HepG2 (cell line): Measurements from ENCODE around the gene CROCC. TPM values are rescaled to one million over a fixed set of nuclear protein-coding genes. Genes with fewer than 3 reads are reported as not detected.

ENCODE experiments used
- ATAC-seq: fragments of 200-7000 bp; cut with Tn5 transposase; 3 replicates; pipeline ENCODE4 v1.9.1; 2020; ENCODE audit warnings: mild to moderate bottlenecking, moderate library complexity
- BruUV-seq: library from RNA; stranded (reverse); fragments of 400-500 nt; replicated peaks from 2 replicates; lab custom pipeline; 2021; lab: Mats Ljungman, UMichigan
- CTCF ChIA-PET: fragments of 300-600 bp; formaldehyde crosslinking; extraction: SDS; loops from one replicate; lab custom pipeline; 2021; ENCODE audit warnings: low total read pairs, inconsistent platforms, low intra/inter-chr PET ratio; lab: Yijun Ruan, JAX
- POLR2A ChIA-PET: fragments of 350-600 bp; sonication (Branson Sonifier 250); formaldehyde crosslinking; loops from one replicate; lab custom pipeline; 2020; ENCODE audit warnings: antibody characterized with exemption, inconsistent platforms; lab: Yijun Ruan, JAX
- DNase-seq: peaks from one replicate; pipeline ENCODE4 v3.0.0-alpha.2; 2015; ENCODE audit warnings: low spot score
- FAIRE-seq: peaks from 3 replicates; lab custom pipeline; 2011; peaks lifted over from hg19 to GRCh38; lab: Jason Lieb, UNC
- H2AFZ ChIP-seq: one replicate; pipeline ENCODE4 v1.6.1; 2011; ENCODE audit warnings: low read length, inconsistent platforms
- H3K27ac ChIP-seq: fragments of 300-600 bp; 3 replicates; pipeline ENCODE4 v1.8.0; 2011; ENCODE audit warnings: mixed run types, mild to moderate bottlenecking, mixed read lengths, low read length, inconsistent platforms; ENCODE audit not compliant: insufficient read depth; ENCODE audit errors: extremely low read length
- H3K27me3 ChIP-seq, 2 experiments: fragments of 200-600 bp in 1 of 2; 2 replicates in 1 of 2; 3 replicates in 1 of 2; pipeline versions ENCODE4 v1.6.0 to v1.8.0; 2011; ENCODE audit warnings: low read length in 2 of 2, mild to moderate bottlenecking in 2 of 2, moderate library complexity in 2 of 2, inconsistent platforms in 1 of 2; ENCODE audit not compliant: insufficient read depth in 2 of 2, control insufficient read depth in 1 of 2
- H3K36me3 ChIP-seq, 2 experiments: fragments of 200-600 bp in 1 of 2; replicated peaks in 1 of 2; 2 replicates in 1 of 2; 3 replicates in 1 of 2; pipeline versions ENCODE4 v1.5.1 to v1.8.0; 2011; ENCODE audit warnings: low read length in 2 of 2, inconsistent platforms in 1 of 2; ENCODE audit not compliant: insufficient read depth in 2 of 2, control insufficient read depth in 1 of 2
- H3K4me1 ChIP-seq: 2 replicates; pipeline ENCODE4 v1.5.1; 2012; ENCODE audit warnings: low read length, inconsistent platforms; ENCODE audit not compliant: insufficient read depth
- H3K4me2 ChIP-seq: 2 replicates; pipeline ENCODE4 v1.6.0; 2011; ENCODE audit warnings: low read depth, low read length, inconsistent platforms
- H3K4me3 ChIP-seq, 3 experiments: fragments of 200-600 bp in 1 of 3; sonication (generic), shearing (Covaris generic) in 1 of 3; replicated peaks in 1 of 3; 2 replicates each; pipeline ENCODE4 v1.5.1; 2011 to 2016; ENCODE audit warnings: low read length in 3 of 3, inconsistent platforms in 2 of 3, low read depth in 2 of 3, mild to moderate bottlenecking in 2 of 3, control low read depth in 1 of 3, mixed read lengths in 1 of 3; ENCODE audit not compliant: insufficient read depth in 1 of 3
- H3K79me2 ChIP-seq: one replicate; pipeline ENCODE4 v1.6.1; 2011; ENCODE audit warnings: low read length, inconsistent platforms; ENCODE audit not compliant: insufficient read depth
- H3K9ac ChIP-seq: 2 replicates; pipeline ENCODE4 v1.6.0; 2011; ENCODE audit warnings: mild to moderate bottlenecking, low read depth, low read length, inconsistent platforms; ENCODE audit not compliant: insufficient read depth
- H3K9me3 ChIP-seq: 2 replicates; pipeline ENCODE4 v1.5.1; 2012; ENCODE audit warnings: mild to moderate bottlenecking, low read length
- H4K20me1 ChIP-seq: 2 replicates; pipeline ENCODE4 v1.6.0; 2011; ENCODE audit warnings: inconsistent platforms, mild to moderate bottlenecking, low read length, moderate library complexity; ENCODE audit not compliant: insufficient read depth
- CREBL2 ChIP-seq: sonication (generic); formaldehyde crosslinking; IDR thresholded peaks from 2 replicates; pipeline ENCODE4 v1.8.1; 2023; ENCODE audit warnings: missing genetic modification reagents, mild to moderate bottlenecking, borderline replicate concordance
- MED8 ChIP-seq: sonication (generic); formaldehyde crosslinking; IDR thresholded peaks from 2 replicates; pipeline ENCODE4 v1.8.1; 2023; ENCODE audit warnings: mild to moderate bottlenecking, missing genetic modification reagents; ENCODE audit not compliant: insufficient replicate concordance
- POGZ ChIP-seq: sonication (generic); formaldehyde crosslinking; IDR thresholded peaks from 2 replicates; pipeline ENCODE4 v1.4.0; 2020; ENCODE audit warnings: mild to moderate bottlenecking, missing genetic modification reagents
- ZFP1 ChIP-seq: IDR thresholded peaks from 2 replicates; pipeline ENCODE4 v1.6.1; 2016
- ZHX2 ChIP-seq, 2 experiments: sonication (generic) in 1 of 2; formaldehyde crosslinking in 1 of 2; IDR thresholded peaks; 2 replicates each; pipeline versions ENCODE4 v1.6.1 to v1.9.0; 2014 to 2022; ENCODE audit warnings: antibody characterized with exemption in 1 of 2, borderline replicate concordance in 1 of 2, inconsistent platforms in 1 of 2, low read depth in 1 of 2, missing genetic modification reagents in 1 of 2
- ZNF292 ChIP-seq: sonication (generic); formaldehyde crosslinking; IDR thresholded peaks from 2 replicates; pipeline ENCODE4 v1.8.1; 2022; ENCODE audit warnings: mild to moderate bottlenecking, low read depth, missing genetic modification reagents, borderline replicate concordance
- ZNF768 ChIP-seq: sonication (generic); formaldehyde crosslinking; IDR thresholded peaks from 2 replicates; pipeline ENCODE4 v1.4.0; 2020; ENCODE audit warnings: missing genetic modification reagents
- ZNF770 ChIP-seq: sonication (generic); formaldehyde crosslinking; IDR thresholded peaks from 2 replicates; pipeline ENCODE4 v1.5.0; 2020; ENCODE audit warnings: mild to moderate bottlenecking, missing genetic modification reagents
- WGBS: methylation state at CpG from one replicate; pipeline ENCODE4 v1.1.6; 2017; ENCODE audit warnings: low lambda C conversion rate; 5-methylcytosine and 5-hydroxymethylcytosine counted together
- in situ Hi-C: cut with HindIII; loops from 2 replicates; pipeline ENCODE4 v1.10.0; 2017; ENCODE audit warnings: low pct_unique_long_range_greater_than_20kb; ENCODE audit not compliant: extremely low pct_ligation_motif_present
- intact Hi-C: fragments of 100-400 bp; cut with micrococcal nuclease; formaldehyde crosslinking; loops from one replicate; pipeline ENCODE4 v1.10.0; 2022; ENCODE audit not compliant: unreplicated experiment
- polyA plus RNA-seq, 8 experiments: library from polyadenylated mRNA; depleted of rRNA in 3 of 8; stranded (reverse) in 7 of 8; unstranded in 1 of 8; fragments of >200 nt; fragmentation: Illumina TruSeq in 4 of 8; extraction: Trizol in 4 of 8; gene quantifications; 2 replicates each; pipeline versions ENCODE4 v1.2.1 to v1.2.3, GENCODE V29; 2011 to 2016; ENCODE audit warnings: low read depth in 4 of 8, missing spikeins in 1 of 8, mixed read lengths in 1 of 8; ENCODE audit not compliant: insufficient read depth in 1 of 8
- total RNA-seq, 5 experiments: library from RNA; depleted of rRNA; stranded (reverse); fragments of >200 nt; fragmentation: Illumina TruSeq; extraction: Trizol; gene quantifications; 2 replicates each; pipeline ENCODE4 v1.2.3, GENCODE V29; 2016; ENCODE audit warnings: low read depth in 1 of 5

The CROCC gene
- total and polyA plus RNA-seq, 2 of the 13 experiments (the other 11 are each of a cell fraction or from before 2014, with no cell fraction given), result 7.8 to 15.5 TPM

- H4K20me1 ChIP-seq, result no peaks in the 10 kb centered on the region
- H3K4me1 ChIP-seq, result peaks cover 33% of the 10 kb centered on the region
- no peaks in the 10 kb centered on the region for H3K9me3 ChIP-seq
- WGBS, result 96% methylated on average over 13 of the region's 15 CpGs
- ATAC-seq (no peak), FAIRE-seq (no peak), DNase-seq (no peak)
- in situ Hi-C loops, result no loop called here
- TF ChIP-seq ZNF292 (CRISPR knock-in tag) (no peak), POGZ (CRISPR knock-in tag) (no peak), CREBL2 (no peak), ZFP1 (CRISPR knock-in tag) (no peak), ZNF768 (peak; percentile 76)
- H2AFZ ChIP-seq, result no peak overlapping the region
- CTCF ChIA-PET, result no interaction called here
- H3K27ac ChIP-seq, result no peak overlapping the region
- no peak overlapping the region for H3K9ac ChIP-seq
- H3K27me3 ChIP-seq, result no peaks in the 10 kb centered on the region
- no peaks in the 10 kb centered on the region for H3K79me2 ChIP-seq
- peaks cover 1 to 13% of the 10 kb centered on the region in 2 experiments; a peak in 1 of 5 replicates for H3K36me3 ChIP-seq
- no peak overlapping the region for H3K4me2 ChIP-seq
- BruUV-seq, result no TSS peak
- intact Hi-C loops, result no loop called here
- POLR2A ChIA-PET, result no interaction called here
- no peak overlapping the region for H3K4me3 ChIP-seq
Measured at GRCh38 chr1:17008208-17008855, 86.6 kb downstream of the CROCC start.

DNA sequence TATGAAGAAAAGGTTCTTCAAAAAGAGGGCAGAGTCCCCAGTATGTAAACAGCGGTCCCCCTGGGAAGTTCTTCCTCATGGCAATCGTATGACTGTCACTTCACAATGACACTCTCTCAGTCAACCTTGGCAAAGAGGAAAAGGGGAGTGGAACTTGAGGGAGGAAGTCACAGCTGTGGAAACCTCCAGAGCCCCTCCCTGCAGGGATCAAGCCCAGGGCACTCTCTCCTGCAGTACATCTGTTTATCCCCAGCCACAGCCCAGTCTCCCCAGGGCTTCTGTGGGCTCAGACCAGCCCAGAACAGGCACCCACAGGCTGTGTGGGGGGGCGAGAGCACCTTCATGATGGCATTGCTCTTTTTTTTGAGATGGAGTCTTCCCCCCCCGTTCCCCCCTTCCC, 88.0 kb downstream of the CROCC start:
- H3K27ac ChIP-seq, result no peak overlapping the region
- H4K20me1 ChIP-seq, result no peaks in the 10 kb centered on the region
- H3K9ac ChIP-seq, result no peak overlapping the region
- CTCF ChIA-PET, result no interaction called here
- 60% methylated on average over 4 of the region's 4 CpGs for WGBS
- H3K4me3 ChIP-seq, result no peak overlapping the region
- peak overlapping the region; percentile 2; the same call in 1 of the 2 replicates for H3K4me2 ChIP-seq
- intact Hi-C loops, result no loop called here
- peaks cover 34% of the 10 kb centered on the region for H3K4me1 ChIP-seq
- H3K79me2 ChIP-seq, result no peaks in the 10 kb centered on the region
- POLR2A ChIA-PET, result no interaction called here
- 0 out of 5 replicates have a peak, but pooled peaks cover 0 to 5% of the 10 kb centered on the region in 2 experiments for H3K36me3 ChIP-seq
- DNase-seq (peak; percentile 27), ATAC-seq (no peak), FAIRE-seq (no peak)
- no peak overlapping the region for H2AFZ ChIP-seq
- H3K27me3 ChIP-seq, result no peaks in the 10 kb centered on the region
- no peaks in the 10 kb centered on the region for H3K9me3 ChIP-seq
- in situ Hi-C loops, result no loop called here
- BruUV-seq, result no TSS peak
- no peak for TF ChIP-seq ZHX2 (IDR thresholded peaks at IDR 0.05; ENCODE audit: low read depth)
- TF ChIP-seq ZHX2 (CRISPR knock-in tag; IDR thresholded peaks at IDR 0.05; ENCODE audit: borderline replicate concordance), result no peak
- 0 out of 2 replicates have a peak, but pooled peaks have one; percentile 1 for TF ChIP-seq ZNF770 (CRISPR knock-in tag)
- no peak for TF ChIP-seq MED8 (CRISPR knock-in tag)
